H1 (cell line): ENCODE results near the gene VWA7. TPM values are rescaled to one million over a fixed set of nuclear protein-coding genes. Genes with fewer than 3 reads are reported as not detected.

Source experiments
- CTCF ChIA-PET: fragments of 300-600 bp; sonication (Branson Sonifier 250); formaldehyde crosslinking; loops from one replicate; lab custom pipeline; 2021; ENCODE audit not compliant: partially characterized antibody; lab: Charles Lee
- POLR2A ChIA-PET: fragments of 300-600 bp; sonication (Branson Sonifier 250); formaldehyde crosslinking; loops from one replicate; lab custom pipeline; 2021; ENCODE audit warnings: inconsistent platforms; ENCODE audit not compliant: partially characterized antibody; lab: Charles Lee
- DNase-seq, 2 experiments: peaks; one replicate each; pipeline versions ENCODE4 v3.0.0 to v3.0.0-alpha.2; 2010 to 2022; ENCODE audit warnings: low spot score in 2 of 2, low read depth in 1 of 2, mixed read lengths in 1 of 2
- FAIRE-seq: peaks from 2 replicates; lab custom pipeline; 2011; peaks lifted over from hg19 to GRCh38; lab: Jason Lieb, UNC
- H2AFZ ChIP-seq: 2 replicates; pipeline ENCODE4 v1.8.1; 2012; ENCODE audit warnings: low read length, inconsistent platforms
- H2AK5ac ChIP-seq: 2 replicates; pipeline ENCODE4 v1.6.1; 2013; ENCODE audit warnings: low read depth, low read length
- H2BK120ac ChIP-seq: replicated peaks from 2 replicates; pipeline ENCODE3; 2013; ENCODE audit warnings: low read depth, low read length, inconsistent platforms
- H2BK12ac ChIP-seq: 2 replicates; pipeline ENCODE4 v1.6.1; 2013; ENCODE audit warnings: low read depth, low read length
- H2BK15ac ChIP-seq: 2 replicates; pipeline ENCODE4 v1.6.1; 2013; ENCODE audit warnings: low read length
- H2BK20ac ChIP-seq: 2 replicates; pipeline ENCODE4 v1.6.1; 2013; ENCODE audit warnings: low read length
- H2BK5ac ChIP-seq: 2 replicates; pipeline ENCODE4 v1.6.1; 2013; ENCODE audit warnings: low read depth, low read length
- H3K14ac ChIP-seq: 2 replicates; pipeline ENCODE4 v1.6.1; 2013; ENCODE audit warnings: inconsistent platforms; ENCODE audit not compliant: insufficient read length
- H3K18ac ChIP-seq: 2 replicates; pipeline ENCODE4 v1.6.1; 2013; ENCODE audit warnings: low read length; ENCODE audit errors: extremely low read depth
- H3K23ac ChIP-seq: 2 replicates; pipeline ENCODE4 v1.6.1; 2013; ENCODE audit warnings: inconsistent platforms; ENCODE audit not compliant: insufficient read length
- H3K23me2 ChIP-seq: 2 replicates; pipeline ENCODE4 v1.6.1; 2013; ENCODE audit warnings: low read depth, low read length
- H3K27ac ChIP-seq: 2 replicates; pipeline ENCODE4 v1.6.1; 2011; ENCODE audit warnings: low read depth, low read length, inconsistent platforms
- H3K27me3 ChIP-seq, 4 experiments: replicated peaks in 1 of 4; 1 replicate in 1 of 4; 2 replicates in 3 of 4; pipeline versions ENCODE4 v1.6.1 to v1.8.1; 2011 to 2013; ENCODE audit warnings: low read length in 3 of 4, mild to moderate bottlenecking in 3 of 4, inconsistent platforms in 2 of 4, mixed read lengths in 2 of 4, moderate library complexity in 1 of 4; ENCODE audit not compliant: control insufficient read depth in 3 of 4, insufficient read depth in 3 of 4; ENCODE audit errors: extremely low read depth in 1 of 4
- H3K36me3 ChIP-seq, 4 experiments: 2 replicates each; pipeline versions ENCODE4 v1.6.1 to v1.8.1; 2011 to 2013; ENCODE audit warnings: mild to moderate bottlenecking in 4 of 4, low read length in 3 of 4, moderate library complexity in 2 of 4, control low read depth in 1 of 4, inconsistent platforms in 1 of 4; ENCODE audit not compliant: insufficient read depth in 4 of 4, control insufficient read depth in 2 of 4
- H3K4ac ChIP-seq: replicated peaks from 2 replicates; pipeline ENCODE3; 2013; ENCODE audit warnings: low read length, low read depth, mixed read lengths, inconsistent platforms; ENCODE audit not compliant: insufficient read length
- H3K4me1 ChIP-seq, 4 experiments: replicated peaks in 1 of 4; 1 replicate in 1 of 4; 2 replicates in 3 of 4; pipeline versions ENCODE4 v1.6.1 to v1.8.1; 2011 to 2013; ENCODE audit warnings: low read length in 3 of 4, inconsistent platforms in 2 of 4, mixed read lengths in 1 of 4; ENCODE audit not compliant: insufficient read depth in 4 of 4, control insufficient read depth in 3 of 4
- H3K4me2 ChIP-seq, 2 experiments: 2 replicates each; pipeline versions ENCODE4 v1.6.1 to v1.8.1; 2011 to 2013; ENCODE audit warnings: low read depth in 2 of 2, low read length in 2 of 2, control low read depth in 1 of 2, inconsistent platforms in 1 of 2, mild to moderate bottlenecking in 1 of 2; ENCODE audit not compliant: insufficient read depth in 1 of 2
- H3K4me3 ChIP-seq, 4 experiments: fragments of 200-600, 300-600 bp in 1 of 4; sonication (generic), shearing (Covaris generic), sonication (Bioruptor Twin) in 1 of 4; 2 replicates each; pipeline versions ENCODE4 v1.5.1 to v1.8.1; 2011 to 2016; ENCODE audit warnings: low read length in 4 of 4, low read depth in 3 of 4, control low read depth in 2 of 4, inconsistent platforms in 2 of 4, mild to moderate bottlenecking in 2 of 4, mixed read lengths in 1 of 4, moderate library complexity in 1 of 4; ENCODE audit not compliant: insufficient read depth in 2 of 4; ENCODE audit errors: extremely low read depth in 1 of 4
- H3K56ac ChIP-seq: replicated peaks from 2 replicates; pipeline ENCODE3; 2013; ENCODE audit warnings: low read depth, mild to moderate bottlenecking, mixed read lengths, low read length, inconsistent platforms; ENCODE audit not compliant: insufficient read length
- H3K79me1 ChIP-seq: 2 replicates; pipeline ENCODE4 v1.6.1; 2013; ENCODE audit warnings: low read depth, low read length, control low read depth
- H3K79me2 ChIP-seq, 2 experiments: 2 replicates each; pipeline versions ENCODE4 v1.6.1 to v1.8.1; 2012 to 2013; ENCODE audit warnings: low read length in 2 of 2, mild to moderate bottlenecking in 2 of 2, inconsistent platforms in 1 of 2; ENCODE audit not compliant: insufficient read depth in 2 of 2, control insufficient read depth in 1 of 2
- H3K9ac ChIP-seq, 4 experiments: replicated peaks in 1 of 4; 1 replicate in 1 of 4; 2 replicates in 3 of 4; pipeline versions ENCODE4 v1.6.1 to v1.8.1; 2011 to 2013; ENCODE audit warnings: low read depth in 3 of 4, low read length in 3 of 4, control low read depth in 2 of 4, mild to moderate bottlenecking in 2 of 4, moderate library complexity in 2 of 4, inconsistent platforms in 1 of 4; ENCODE audit errors: extremely low read depth in 1 of 4
- H3K9me3 ChIP-seq, 2 experiments: 2 replicates each; pipeline versions ENCODE4 v1.6.1 to v1.8.1; 2012 to 2013; ENCODE audit warnings: mild to moderate bottlenecking in 2 of 2, moderate library complexity in 2 of 2, control low read depth in 1 of 2, inconsistent platforms in 1 of 2, low read depth in 1 of 2, low read length in 1 of 2, mixed read lengths in 1 of 2; ENCODE audit not compliant: insufficient read depth in 2 of 2
- H4K20me1 ChIP-seq, 2 experiments: replicated peaks in 1 of 2; 2 replicates each; pipeline versions ENCODE3 to v1.8.1; 2011 to 2013; ENCODE audit warnings: inconsistent platforms in 2 of 2, low read length in 2 of 2, mild to moderate bottlenecking in 1 of 2; ENCODE audit not compliant: insufficient read depth in 2 of 2, control insufficient read depth in 1 of 2
- H4K5ac ChIP-seq: 2 replicates; pipeline ENCODE4 v1.6.1; 2013; ENCODE audit warnings: low read length, low read depth, mixed read lengths, inconsistent platforms; ENCODE audit not compliant: insufficient read length
- H4K8ac ChIP-seq: 2 replicates; pipeline ENCODE4 v1.8.0; 2013; ENCODE audit warnings: mild to moderate bottlenecking, moderate library complexity, low read length, inconsistent platforms; ENCODE audit not compliant: insufficient read depth; ENCODE audit errors: extremely low read depth
- H4K91ac ChIP-seq: replicated peaks from 2 replicates; pipeline ENCODE3; 2013; ENCODE audit warnings: low read length, mixed read lengths, inconsistent platforms; ENCODE audit not compliant: insufficient read length
- CHD1 ChIP-seq: IDR thresholded peaks from 2 replicates; pipeline ENCODE4 v1.6.1; 2012; ENCODE audit warnings: low read depth, low read length, improper control_type of control experiment
- EP300 ChIP-seq, 2 experiments: IDR thresholded peaks; 1 replicate in 1 of 2; 2 replicates in 1 of 2; pipeline ENCODE4 v1.6.1; 2011 to 2012; ENCODE audit warnings: low read depth in 2 of 2, low read length in 2 of 2, mild to moderate bottlenecking in 2 of 2, borderline replicate concordance in 1 of 2, inconsistent platforms in 1 of 2, moderate library complexity in 1 of 2
- FOSL1 ChIP-seq: IDR thresholded peaks from 2 replicates; pipeline ENCODE4 v1.6.1; 2011; ENCODE audit warnings: mild to moderate bottlenecking, low read depth, low read length, moderate library complexity; ENCODE audit not compliant: insufficient read depth
- JUND ChIP-seq: IDR thresholded peaks from 2 replicates; pipeline ENCODE4 v1.6.1; 2011; ENCODE audit warnings: mild to moderate bottlenecking, improper control_type of control experiment, low read length
- KDM5A ChIP-seq: fragments of 200-600 bp; IDR thresholded peaks from 2 replicates; pipeline ENCODE4 v1.7.1; 2012; ENCODE audit warnings: mild to moderate bottlenecking, low read length, inconsistent platforms, mixed read lengths
- RAD21 ChIP-seq, 2 experiments: IDR thresholded peaks in 1 of 2; conservative IDR thresholded peaks in 1 of 2; 2 replicates each; pipeline ENCODE4 v1.6.1; 2011; ENCODE audit warnings: low read depth in 2 of 2, low read length in 2 of 2, improper control_type of control experiment in 1 of 2, inconsistent platforms in 1 of 2, mild to moderate bottlenecking in 1 of 2, moderate library complexity in 1 of 2
- SP1 ChIP-seq: IDR thresholded peaks from 2 replicates; pipeline ENCODE4 v1.6.1; 2011; ENCODE audit warnings: low read depth, low read length
- SP4 ChIP-seq: IDR thresholded peaks from 2 replicates; pipeline ENCODE4 v1.6.1; 2012; ENCODE audit warnings: low read length, inconsistent platforms
- TAF1 ChIP-seq: IDR thresholded peaks from 2 replicates; pipeline ENCODE4 v1.6.1; 2011; ENCODE audit warnings: mild to moderate bottlenecking, low read depth, low read length
- WGBS, 2 experiments: shearing (Covaris generic) in 1 of 2; methylation state at CpG; one replicate each; pipeline versions ENCODE4 v1.1.6 to v1.1.7; 2013 to 2015; ENCODE audit warnings: low lambda C conversion rate in 2 of 2, mixed read lengths in 2 of 2, inconsistent platforms in 1 of 2, low coverage in 1 of 2, missing lambda C conversion rate in 1 of 2; ENCODE audit not compliant: insufficient replicate concordance in 2 of 2, insufficient coverage in 1 of 2, insufficient read length in 1 of 2; ENCODE audit errors: extremely low coverage in 1 of 2, missing lambda C conversion rate in 1 of 2; 5-methylcytosine and 5-hydroxymethylcytosine counted together
- polyA plus RNA-seq, 7 experiments: library from polyadenylated mRNA; depleted of rRNA in 3 of 7; stranded (reverse) in 5 of 7; unstranded in 2 of 7; fragments of >200 nt in 5 of 7; fragments of 200-250 nt in 2 of 7; gene quantifications; 1 replicate in 5 of 7; 2 replicates in 1 of 7; 4 replicates in 1 of 7; pipeline versions ENCODE4 v1.2.1 to v1.2.3, GENCODE V29; 2011 to 2013; ENCODE audit warnings: missing spikeins in 2 of 7, mixed read lengths in 2 of 7
- total RNA-seq: library from RNA; stranded (reverse); fragmentation: NEBNext Ultra II Directional; extraction: Animal tissue kit (Norgen Biotek cat#: 25700); gene quantifications from 2 replicates; pipeline ENCODE4 v1.2.1, GENCODE V29; 2021
- TF ChIP-seq, protein P1 (sequence below): IDR thresholded peaks from 2 replicates; pipeline ENCODE4 v1.6.1; 2012; ENCODE audit warnings: low read length, inconsistent platforms

Gene VWA7
- total and polyA plus RNA-seq, 2 of the 8 experiments (the other 6 are each of a cell fraction or from before 2014, with no cell fraction given): 0.82 to 2.1 TPM

DNA sequence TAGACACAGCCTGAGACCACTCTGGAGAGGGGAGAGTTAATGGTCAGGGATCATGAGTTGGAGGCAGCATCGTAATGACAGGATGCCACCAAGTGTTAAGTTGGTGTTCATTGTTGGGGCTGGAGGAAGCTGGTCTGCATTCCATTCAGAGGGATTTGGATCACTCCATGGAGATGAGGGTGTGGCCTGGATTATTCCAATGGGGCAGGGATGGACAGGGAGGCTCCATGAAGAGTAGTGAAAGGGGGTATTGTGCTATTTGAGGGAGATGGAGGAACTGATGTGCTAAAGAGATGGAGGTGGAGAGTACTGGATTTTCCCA lies 13.5 kb downstream of the VWA7 start:
- Histone ChIP-seq H3K79me2 (no peaks in the 10 kb centered on the region), H3K4me3 (no peak overlapping the region), H2BK15ac (0 out of 2 replicates have a peak overlapping the region, but pooled peaks have one; percentile 12), H2BK120ac (no peak overlapping the region), H4K91ac (no peak overlapping the region), H4K20me1 (no peaks in the 10 kb centered on the region), H3K9me3 (no peaks in the 10 kb centered on the region), H3K9ac (no peak overlapping the region), H2AFZ (no peak overlapping the region), H3K23me2 (peaks cover 3% of the 10 kb centered on the region; the same call in 1 of the 2 replicates), H2BK20ac (no peak overlapping the region), H3K56ac (no peak overlapping the region), H2AK5ac (no peak overlapping the region), H3K36me3 (peaks cover 0 to 16% (median 1%) of the 10 kb centered on the region in 4 experiments; a peak in 3 of 8 replicates), H3K18ac (no peak overlapping the region), H3K23ac (no peak overlapping the region), H4K5ac (no peak overlapping the region), H3K14ac (no peak overlapping the region), H3K4me2 (peak overlapping the region in 1 of 2 experiments; percentile 6; a peak in 1 of 4 replicates), H2BK12ac (no peak overlapping the region), H4K8ac (no peak overlapping the region; the same call in 1 of the 2 replicates), H3K4me1 (peaks cover 0 to 11% (median under 1%) of the 10 kb centered on the region in 4 experiments; a peak in 4 of 7 replicates), H3K79me1 (no peaks in the 10 kb centered on the region), H3K27me3 (no peaks in the 10 kb centered on the region), H3K4ac (no peak overlapping the region), H3K27ac (0 out of 2 replicates have a peak overlapping the region, but pooled peaks have one; percentile 32), H2BK5ac (no peak overlapping the region)
- CTCF ChIA-PET: interaction anchor here (0.8 to 1.6 kb wide), 10 partner anchors 9 to 134 kb away, joined by 3 to 5 read pairs (median 3); partner anchors contain the start of genes CLIC1 and VWA7
- POLR2A ChIA-PET: interaction anchor here (0.6 to 1.6 kb wide), 10 partner anchors 11 to 103 kb away, joined by 3 to 12 read pairs (median 3); partner anchors contain the start of genes C6orf47, CLIC1, DDAH2 and MSH5
- DNase-seq (no peak), FAIRE-seq (no peak)
- TF ChIP-seq FOSL1 (no peak), EP300 (IDR thresholded peaks at IDR 0.05; ENCODE audit: borderline replicate concordance in 1 of 2, low read depth in 2 of 2, low read length in 2 of 2) (peak in 1 of 2 experiments; percentile 94; a peak in 2 of 3 replicates), SP4 (no peak), SP1 (0 out of 2 replicates have a peak, but pooled peaks have one; percentile 36), RAD21 (IDR thresholded peaks at IDR 0.05 in 1 of 2, conservative IDR thresholded peaks at IDR 0.05 in 1 of 2; ENCODE audit: low read depth in 2 of 2, low read length in 2 of 2) (peak in 1 of 2 experiments; percentile 9; a peak in 1 of 4 replicates), TAF1 (0 out of 2 replicates have a peak, but pooled peaks have one; percentile 21), JUND (peak; percentile 39; the same call in 1 of the 2 replicates), KDM5A (no peak), CHD1 (peak; percentile 57; the same call in 1 of the 2 replicates)
- TF ChIP-seq, protein P1, sequence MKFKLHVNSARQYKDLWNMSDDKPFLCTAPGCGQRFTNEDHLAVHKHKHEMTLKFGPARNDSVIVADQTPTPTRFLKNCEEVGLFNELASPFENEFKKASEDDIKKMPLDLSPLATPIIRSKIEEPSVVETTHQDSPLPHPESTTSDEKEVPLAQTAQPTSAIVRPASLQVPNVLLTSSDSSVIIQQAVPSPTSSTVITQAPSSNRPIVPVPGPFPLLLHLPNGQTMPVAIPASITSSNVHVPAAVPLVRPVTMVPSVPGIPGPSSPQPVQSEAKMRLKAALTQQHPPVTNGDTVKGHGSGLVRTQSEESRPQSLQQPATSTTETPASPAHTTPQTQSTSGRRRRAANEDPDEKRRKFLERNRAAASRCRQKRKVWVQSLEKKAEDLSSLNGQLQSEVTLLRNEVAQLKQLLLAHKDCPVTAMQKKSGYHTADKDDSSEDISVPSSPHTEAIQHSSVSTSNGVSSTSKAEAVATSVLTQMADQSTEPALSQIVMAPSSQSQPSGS: no peak
- WGBS, 2 experiments: 67% methylated on average over 1 of the region's 1 CpG; no CpG with 5 or more reads in 1 of the 2 experiments
